Stimulated activated CD8-positive, alpha-beta memory T cell treated with anti-CD3 and anti-CD28 coated beads, Interleukin-7, amount 100 ng/mL, for 1 hour (primary cell): ENCODE measurements around the gene NR6A1.

ENCODE experiments used
- DNase-seq, 2 donors: peaks; one replicate each; pipeline ENCODE4 v3.0.0-alpha.2; 2020; ENCODE audit warnings: low read depth in 2 of 2

NR6A1 gene

DNA sequence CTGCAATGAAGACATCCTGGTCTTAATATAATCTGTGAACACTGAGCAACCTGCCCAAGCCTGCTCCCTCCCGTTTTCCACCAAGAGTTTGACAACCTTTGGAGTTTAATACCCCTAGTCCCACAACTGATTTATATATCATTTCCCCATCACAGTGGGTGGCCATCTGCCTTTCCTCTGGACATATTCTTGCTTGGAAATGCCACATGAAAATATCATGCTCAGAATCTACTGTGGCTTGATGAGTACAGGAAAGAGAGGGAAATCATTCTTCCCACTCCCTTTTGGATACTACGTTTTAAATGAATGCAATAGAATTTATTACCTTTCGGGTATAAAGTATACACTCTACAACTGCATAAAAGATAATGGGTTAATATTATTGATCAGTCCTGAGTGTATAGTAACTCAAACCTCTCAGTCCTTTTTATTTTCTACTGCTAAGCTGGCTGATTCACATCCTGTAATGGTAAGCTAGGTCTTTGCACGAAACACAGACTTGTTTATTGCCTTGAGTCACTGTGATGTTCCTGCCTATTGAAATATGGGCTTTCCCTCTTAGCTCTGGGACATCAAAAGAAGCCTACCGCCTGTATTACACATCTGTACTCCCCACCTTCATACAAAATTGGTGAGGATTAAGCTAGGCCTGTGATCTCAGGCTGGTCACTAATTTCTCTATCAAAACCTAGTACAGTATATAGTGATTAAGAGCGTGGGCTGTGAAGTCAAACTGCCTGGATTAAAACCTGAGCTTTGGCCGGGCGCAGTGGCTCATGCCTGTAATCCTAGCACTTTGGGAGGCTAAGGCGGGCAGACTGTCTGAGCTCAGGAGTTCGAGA lies 196.4 kb downstream of the NR6A1 start:
- no peak for DNase-seq

DNA sequence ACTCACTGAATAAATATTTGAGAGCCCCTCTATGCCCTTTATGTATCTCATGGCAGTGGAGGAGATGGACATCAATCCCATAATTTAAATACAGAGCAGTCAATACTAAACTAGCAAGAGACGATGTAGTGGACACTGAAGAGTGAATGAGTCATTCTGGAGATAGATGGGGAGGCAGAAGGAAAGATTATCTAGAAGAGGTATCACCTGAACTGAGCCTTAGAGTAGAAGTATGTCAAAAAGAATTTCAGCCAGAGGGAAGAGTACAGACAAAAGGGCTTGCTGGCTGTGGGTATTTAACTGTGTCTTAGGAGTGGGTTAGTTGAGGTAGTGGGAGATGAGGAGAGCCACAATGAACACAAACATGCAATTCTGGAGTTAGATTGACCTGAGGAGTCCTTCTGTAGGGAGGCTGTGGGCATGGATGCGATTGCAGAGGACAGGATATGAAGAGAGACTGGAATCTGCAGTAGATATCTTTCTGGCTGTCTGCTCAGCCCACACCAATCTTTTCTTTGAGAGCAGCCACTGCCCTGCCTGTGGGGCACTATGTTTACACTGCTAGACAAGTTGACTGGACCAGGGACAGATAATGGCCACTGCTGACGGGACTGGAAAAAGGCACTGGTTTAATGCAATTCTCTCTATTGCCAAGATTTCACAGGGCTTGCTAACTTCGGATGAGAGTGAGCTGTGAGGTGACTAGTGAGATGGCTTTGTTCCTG lies 200.0 kb downstream of the NR6A1 start:
- no peak for DNase-seq

DNA sequence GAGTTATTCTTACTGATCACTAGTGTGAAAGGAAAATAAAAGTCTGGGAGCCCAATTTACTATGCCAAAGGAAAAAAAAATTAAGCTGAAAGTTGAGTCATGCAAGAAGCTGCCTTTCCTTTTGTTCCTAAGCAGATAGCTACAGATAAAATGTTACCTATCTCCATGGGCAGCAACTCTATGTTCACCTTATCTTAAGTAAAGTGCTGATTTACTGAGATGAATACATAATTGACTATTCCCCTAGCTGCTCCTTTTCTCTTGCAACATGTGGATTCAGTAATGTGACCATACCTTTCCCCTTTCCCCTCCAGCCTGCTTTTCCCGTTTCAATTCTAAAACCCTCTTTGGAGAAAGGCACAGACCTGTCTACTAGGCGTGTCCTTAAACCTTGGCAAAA lies 201.2 kb downstream of the NR6A1 start:
- no peak for DNase-seq

DNA sequence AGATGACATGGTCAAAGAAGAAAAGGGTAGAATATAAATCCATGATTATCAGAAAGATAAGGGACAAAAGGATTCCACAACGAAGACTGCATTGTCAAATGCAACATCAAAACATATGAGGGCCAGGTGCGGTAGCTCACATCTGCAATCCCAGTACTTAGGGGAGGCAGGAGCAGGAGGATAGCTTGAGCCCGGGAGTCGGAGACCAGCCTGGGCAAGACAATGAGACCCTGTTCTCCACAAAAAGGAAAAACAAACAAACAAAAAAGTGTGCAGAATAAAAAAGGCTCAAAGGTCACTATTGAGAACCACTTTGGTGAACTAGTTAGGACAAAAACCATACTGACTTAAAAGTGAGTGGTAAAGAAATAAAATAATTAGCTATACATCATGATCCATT lies 203.7 kb downstream of the NR6A1 start:
- DNase-seq, result no peak

DNA sequence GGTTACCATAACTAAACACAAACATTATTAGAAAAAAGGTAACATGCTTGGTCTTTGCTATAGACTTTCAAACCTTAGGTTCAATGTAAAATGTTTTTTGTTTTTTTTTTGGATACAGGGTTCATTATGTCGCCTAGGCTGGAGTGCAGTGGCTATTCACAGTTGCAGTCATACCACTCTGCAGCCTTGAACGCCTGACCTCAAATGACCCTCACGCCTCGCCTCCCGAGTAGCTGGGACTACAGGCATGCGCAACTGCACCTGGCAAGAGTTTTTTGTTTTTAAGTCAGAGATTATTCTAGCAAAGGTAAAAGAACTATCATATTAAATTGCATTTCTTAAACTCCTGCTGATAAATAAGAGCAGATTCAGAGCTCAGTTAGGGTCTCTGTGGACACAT lies 208.8 kb downstream of the NR6A1 start:
- no peak for DNase-seq

DNA sequence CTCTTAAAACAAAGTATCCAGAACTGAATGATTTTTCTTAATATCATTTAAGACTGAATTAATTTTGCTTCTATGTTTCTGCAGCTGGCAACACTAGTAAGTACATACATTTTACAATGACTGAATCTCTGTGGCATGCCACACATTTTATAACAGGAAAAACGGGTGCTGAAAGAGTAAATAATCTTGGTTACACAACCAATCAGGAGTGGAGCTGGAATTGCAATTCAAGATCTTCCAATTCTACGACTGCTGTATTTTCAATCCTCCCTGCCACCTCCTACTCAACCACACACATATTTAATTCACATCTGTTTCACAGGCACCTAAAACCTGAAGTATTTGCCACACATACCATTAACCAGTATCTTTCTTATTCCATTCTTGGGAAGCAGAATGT lies 211.2 kb downstream of the NR6A1 start:
- DNase-seq, result no peak

DNA sequence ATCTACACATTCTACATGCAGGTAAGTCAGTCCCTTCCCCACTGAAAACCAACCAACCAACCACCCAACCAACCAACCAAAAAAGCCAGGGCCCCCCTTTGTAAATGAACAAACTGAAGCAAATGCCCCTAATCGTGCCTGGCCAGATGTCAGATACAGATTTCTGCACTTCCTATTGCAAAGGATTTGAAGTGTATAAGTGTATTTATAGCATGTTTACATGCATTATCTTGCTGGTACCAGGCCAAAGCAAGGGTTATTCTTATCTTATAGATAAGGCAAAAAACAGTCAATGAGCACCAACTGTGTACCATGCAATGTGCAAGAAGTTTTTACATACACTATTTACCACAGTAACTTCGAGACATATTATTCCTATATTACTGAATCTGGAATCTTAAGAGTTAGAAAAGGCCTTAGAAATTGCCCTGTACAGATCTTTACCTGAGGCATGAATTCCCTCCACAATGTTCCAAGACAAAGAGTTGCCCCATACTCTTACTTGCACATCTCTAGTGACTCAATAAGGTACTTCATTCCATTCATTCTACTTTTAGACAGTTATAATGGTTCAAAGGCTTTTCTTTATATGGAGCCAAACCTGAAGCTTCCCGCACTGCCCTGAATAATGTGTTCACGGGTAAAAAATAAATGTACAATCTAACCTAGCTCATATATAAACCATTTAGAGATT lies 212.2 kb downstream of the NR6A1 start:
- DNase-seq, result no peak

DNA sequence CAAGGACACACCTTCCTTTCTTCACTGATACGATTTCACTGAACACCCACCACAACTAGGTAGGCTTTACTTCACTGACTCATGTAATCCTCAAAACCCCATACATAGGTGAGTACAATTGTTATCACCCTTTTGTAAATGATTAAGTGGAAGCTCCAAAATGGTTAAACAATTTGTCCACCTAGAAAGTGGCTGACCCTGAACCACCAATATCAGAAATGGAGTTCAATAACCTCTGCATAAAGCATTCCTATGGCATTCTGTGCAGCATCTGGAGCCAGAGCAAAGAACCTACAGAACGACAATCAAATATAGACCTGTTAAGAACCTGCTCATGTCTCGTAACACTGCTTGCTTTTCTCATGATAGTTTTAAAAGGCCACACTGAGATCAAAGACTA lies 213.2 kb downstream of the NR6A1 start:
- DNase-seq, result no peak

DNA sequence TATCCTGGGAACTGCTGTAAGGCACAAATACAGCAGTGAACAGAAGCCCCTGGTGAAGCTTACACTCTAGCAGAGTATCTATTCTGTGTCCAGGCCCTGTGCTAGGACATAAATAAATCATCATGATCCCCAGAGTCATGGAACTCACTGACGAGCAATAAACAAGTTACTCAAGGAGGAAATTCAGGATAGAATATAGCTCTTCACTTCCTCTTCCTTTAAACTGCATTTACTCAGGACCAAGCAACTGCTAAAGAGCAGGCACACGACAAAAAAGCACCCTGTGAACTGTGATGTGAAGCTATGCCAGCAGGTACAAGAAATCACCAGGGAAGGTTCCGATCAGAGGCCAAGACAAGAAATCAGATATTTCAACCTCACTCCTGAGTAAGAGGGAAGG lies 216.1 kb downstream of the NR6A1 start:
- DNase-seq, result no peak

DNA sequence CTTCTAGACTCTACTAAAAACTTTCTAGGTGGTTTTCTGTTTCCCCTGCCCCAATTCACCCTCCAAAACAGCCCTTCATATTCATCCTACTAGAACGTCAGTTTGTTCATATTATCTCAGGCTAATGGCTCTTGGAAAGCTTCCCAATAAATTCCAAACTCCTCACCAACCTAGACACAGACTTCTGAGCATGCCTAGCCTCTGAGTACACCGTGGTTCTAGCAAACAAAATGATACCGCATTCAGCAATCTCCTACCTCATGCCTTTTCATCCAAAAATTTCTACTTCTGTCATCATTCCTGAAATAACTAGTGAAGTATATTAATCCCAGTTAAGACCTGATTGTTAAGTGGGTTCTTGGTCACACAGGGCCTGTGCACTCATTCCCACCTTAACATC lies 217.4 kb downstream of the NR6A1 start:
- no peak for DNase-seq

DNA sequence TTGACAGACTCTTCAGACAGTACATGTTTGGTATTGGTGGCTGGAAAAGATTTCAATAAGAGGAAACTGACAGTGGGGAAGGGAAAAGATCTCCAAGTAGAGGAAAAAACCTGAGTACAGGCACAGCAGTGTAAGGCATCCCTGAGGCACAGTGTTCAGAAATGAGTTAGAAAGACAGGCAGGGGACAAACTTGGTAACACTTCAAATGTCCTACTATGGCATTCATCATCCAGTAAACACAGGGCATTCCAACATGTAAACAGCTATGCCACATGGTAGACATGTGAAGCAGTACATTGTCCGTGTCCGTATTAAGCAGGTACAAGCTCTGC lies 218.9 kb downstream of the NR6A1 start:
- no peak for DNase-seq

DNA sequence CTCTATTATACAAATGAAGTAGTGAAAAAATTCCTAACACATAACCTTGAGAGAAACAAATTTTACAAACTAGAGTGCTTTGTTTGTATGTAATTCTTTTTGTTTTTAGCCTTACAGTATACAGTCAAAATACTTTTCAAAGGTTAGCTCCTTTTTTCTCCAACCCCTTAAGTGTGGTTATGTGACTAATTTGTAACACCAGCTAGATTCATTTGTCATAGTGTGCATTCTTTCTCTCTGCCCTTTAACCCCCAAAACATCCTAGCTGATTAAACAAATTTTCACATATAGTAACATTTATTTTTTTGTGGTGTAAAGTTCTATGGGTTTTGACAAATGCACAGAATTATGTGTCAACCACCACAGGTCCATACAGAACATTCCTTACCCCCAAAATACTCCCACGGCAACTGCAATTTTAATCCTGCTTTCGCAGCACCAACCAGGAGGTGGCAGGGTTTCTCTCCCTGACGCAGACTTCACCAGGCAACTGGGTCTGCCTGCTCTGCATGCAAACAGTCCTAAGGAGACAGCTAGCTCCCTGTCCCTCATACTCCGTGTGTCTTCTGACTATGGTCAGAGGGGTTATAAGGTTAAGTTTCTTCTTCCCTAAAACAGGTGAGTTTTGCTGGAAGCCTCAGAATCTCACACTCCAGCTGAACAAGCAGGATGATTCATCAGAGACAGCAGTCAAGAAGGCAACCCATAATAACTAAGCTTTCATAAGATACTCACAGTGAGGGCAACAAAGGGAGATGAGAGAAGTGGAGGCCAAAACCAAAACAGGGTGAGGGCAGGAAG lies 219.4 kb downstream of the NR6A1 start:
- DNase-seq, result no peak

DNA sequence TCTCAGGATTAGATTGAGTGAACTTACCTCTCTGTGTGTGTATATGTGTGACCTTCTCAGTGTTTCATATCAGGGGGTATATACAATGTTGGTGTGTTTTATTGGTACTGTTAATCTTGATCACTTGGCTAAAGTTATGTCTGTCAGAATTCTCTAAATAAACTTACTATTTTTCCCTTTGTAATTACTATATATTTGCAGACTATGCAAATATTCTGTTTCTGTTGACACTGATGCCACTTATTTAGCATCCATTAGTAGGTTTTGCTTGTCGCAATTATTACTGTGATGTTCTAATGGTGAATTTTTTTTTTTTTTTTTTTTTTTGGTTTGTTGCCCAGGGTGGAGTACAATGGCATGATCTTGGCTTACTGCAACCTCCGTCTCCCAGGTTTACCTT lies 221.0 kb downstream of the NR6A1 start:
- DNase-seq, result no peak

DNA sequence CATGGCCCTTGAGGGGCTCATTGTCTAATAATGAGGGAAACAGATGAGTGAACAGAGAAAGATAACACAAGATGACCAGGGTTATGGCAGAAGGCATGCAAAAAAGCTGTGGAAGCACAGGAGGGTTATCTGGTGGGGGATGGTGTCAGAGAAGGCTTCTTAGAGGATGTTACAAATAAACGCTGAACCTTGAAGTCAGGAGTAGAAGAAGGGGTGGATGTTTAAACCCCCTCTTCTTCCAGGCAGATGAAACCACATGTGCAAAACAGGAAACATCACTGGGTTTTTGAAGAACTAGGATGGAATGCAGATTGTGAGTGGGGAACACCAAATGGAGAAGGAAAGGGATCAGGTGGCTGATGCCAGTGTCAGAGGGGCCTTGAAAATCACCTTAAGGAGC lies 222.1 kb downstream of the NR6A1 start:
- no peak for DNase-seq

DNA sequence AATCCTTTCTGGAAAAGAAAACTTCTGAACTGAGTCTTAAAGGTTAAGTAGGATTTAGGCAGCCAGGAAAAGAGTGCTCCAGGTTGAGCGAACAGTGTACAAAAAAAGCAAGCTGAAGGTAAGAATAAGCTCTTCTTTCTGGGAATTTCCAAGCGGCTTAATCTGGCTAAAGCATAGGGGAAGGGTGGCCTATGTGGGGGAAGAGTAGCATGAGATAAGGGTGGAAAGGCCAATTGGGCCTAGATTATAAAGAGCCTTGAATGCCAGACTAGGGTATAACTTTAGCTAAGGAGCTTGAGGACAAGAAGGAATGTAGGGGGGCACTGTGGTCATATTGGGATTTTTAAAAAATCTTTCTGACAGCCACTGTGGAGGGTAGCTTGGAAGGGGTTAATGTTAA lies 226.6 kb downstream of the NR6A1 start:
- DNase-seq, result no peak

DNA sequence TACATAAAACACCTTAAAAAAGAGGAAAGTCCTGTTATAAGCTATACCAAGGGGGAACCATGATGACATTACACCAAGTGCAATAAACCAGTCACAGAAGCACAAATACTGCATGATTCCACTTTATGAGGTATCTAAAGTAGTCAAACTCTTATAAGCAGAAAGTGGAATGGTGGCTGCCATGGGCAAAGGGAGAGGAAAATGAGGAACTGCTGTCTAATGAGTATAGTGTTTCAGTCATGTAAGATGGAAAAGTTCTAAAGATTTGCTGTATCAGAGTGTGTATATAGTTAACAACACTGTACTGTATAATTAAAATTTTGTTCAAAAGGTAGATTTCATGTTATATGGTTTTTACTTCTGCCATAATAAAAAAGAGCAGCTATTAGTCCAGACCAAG lies 229.3 kb downstream of the NR6A1 start:
- no peak for DNase-seq

DNA sequence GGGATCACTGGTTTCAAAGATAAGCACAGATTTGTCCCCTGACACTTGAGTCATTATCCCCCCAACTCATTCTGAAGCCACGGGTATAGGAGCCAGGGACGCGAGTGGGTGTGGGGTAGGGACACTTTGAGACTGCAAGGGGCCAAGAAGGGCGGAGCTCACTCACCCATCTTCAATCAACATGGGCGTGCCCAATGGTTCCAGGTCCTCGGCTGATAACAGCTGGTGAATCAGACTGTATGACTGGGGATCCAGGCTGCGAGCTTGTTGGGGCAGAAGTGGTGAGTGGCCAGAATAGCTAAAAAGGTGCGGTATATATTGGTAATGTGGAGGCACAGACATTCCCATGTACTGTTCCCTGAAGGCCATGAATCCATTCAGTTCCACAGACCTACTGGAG lies 233.2 kb downstream of the NR6A1 start:
- no peak for DNase-seq

DNA sequence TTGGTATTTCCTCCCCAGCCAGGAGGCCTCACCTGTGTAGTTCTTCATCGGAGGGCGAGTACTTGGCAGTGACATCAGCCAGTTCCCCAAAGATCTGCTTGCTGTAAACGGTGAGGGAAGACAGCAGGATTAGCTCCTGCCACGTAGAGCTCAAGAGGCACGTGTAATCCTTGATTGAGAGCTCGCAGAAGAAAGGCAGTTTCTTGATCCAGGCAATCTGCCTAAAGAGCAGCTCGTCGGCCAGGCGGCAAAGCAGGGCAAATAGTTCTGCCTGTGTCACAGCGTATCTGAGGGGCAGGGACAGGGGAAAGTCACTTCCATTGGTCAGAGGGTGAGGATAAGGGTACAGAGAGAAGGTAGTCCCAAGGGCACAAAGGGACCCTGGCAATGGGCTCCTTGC lies 235.3 kb downstream of the NR6A1 start:
- no peak for DNase-seq

DNA sequence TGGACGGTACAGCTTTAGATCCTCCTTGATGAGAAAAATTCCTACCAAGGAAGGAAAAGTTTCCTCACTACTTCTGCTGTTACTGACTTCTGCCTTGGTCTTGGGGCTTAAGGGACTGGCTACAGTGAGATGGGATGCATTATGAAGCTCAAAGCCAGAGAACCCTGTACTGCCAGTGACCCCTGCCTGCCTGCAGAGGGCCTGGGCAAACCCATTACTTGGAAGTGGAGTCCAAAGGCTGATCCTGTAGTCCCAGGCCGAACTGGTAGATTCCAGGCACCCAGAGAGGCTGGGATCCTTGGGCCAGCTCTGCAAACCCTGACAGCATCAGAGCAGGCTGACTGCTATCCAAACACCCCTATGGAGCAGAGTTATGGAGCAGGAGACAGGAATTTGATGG lies 238.2 kb downstream of the NR6A1 start:
- no peak for DNase-seq

DNA sequence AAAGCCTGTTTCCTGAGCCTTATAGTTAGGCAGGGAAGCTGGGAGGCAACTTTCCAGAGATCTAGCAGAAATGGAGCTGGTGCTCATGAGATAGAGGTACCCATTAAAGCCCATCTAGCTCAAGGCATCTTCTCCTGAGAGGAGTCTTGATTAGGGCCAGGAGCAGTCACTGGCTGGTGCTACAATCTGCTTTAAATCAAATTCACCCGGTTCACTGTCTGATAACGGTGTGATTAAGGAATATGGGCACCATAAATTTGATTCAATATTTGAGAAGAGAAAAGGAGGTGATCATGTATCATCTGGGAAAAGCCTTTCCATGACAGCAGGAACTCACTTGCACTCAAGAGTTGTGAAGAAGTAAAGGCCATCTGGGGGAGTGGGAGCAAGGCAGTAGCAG lies 240.0 kb downstream of the NR6A1 start:
- DNase-seq, result no peak

DNA sequence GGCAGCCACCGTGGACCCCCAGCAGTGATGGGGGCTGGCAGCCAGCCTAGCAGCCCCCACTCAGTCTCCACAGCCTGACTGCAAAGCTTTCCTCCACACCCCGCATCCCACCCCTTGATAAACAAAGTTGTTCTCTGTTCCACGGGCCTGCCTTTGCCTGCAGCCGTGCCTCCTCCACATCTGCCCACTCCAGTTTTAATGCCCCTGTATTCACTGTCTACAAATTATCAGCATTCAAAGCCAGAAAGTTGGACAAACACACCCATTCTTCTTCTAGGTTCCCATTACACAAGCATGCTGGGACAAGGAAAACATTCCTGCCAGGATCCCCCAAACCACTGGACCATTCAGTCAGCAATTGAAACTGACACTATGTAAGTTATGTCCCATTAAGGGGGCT lies 240.9 kb downstream of the NR6A1 start:
- DNase-seq, result no peak

DNA sequence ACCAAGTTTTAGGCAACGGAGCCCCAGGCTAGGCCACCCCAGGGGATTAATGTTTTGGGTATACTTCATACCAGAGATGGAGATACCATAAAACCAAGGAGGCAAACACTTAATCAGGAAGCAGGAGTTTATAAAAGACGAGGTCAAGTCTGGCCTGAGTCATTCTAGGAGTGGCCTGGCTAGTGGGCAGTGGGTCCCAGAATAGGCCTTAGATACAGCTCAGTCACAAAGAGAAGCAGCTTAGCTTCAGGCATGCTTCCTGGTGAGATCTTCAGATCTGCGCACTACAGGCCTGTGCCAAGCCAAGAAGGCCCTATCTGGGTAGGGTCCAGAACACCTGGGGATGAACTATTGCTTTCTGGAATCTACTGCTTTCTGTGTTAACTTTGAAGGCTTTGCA lies 243.3 kb downstream of the NR6A1 start:
- no peak for DNase-seq
